AG10803 (cell line): ENCODE measurements around the gene WSB1.

Experiments used
- DNase-seq: peaks from one replicate; pipeline ENCODE4 v3.0.0; 2010; ENCODE audit warnings: low read depth
- H3K4me3 ChIP-seq: 2 replicates; pipeline ENCODE4 v1.5.1; 2011; ENCODE audit warnings: mild to moderate bottlenecking, low read length, control low read depth
- TF ChIP-seq, protein P1 (sequence below): conservative IDR thresholded peaks from 2 replicates; pipeline ENCODE4 v1.5.1; 2011; ENCODE audit warnings: mild to moderate bottlenecking, low read length, control low read depth, inconsistent platforms

The WSB1 gene

GRCh38 chr17:27356091-27356705 is 62.3 kb downstream of the WSB1 start:
- no peak for DNase-seq
- TF ChIP-seq, protein P1, sequence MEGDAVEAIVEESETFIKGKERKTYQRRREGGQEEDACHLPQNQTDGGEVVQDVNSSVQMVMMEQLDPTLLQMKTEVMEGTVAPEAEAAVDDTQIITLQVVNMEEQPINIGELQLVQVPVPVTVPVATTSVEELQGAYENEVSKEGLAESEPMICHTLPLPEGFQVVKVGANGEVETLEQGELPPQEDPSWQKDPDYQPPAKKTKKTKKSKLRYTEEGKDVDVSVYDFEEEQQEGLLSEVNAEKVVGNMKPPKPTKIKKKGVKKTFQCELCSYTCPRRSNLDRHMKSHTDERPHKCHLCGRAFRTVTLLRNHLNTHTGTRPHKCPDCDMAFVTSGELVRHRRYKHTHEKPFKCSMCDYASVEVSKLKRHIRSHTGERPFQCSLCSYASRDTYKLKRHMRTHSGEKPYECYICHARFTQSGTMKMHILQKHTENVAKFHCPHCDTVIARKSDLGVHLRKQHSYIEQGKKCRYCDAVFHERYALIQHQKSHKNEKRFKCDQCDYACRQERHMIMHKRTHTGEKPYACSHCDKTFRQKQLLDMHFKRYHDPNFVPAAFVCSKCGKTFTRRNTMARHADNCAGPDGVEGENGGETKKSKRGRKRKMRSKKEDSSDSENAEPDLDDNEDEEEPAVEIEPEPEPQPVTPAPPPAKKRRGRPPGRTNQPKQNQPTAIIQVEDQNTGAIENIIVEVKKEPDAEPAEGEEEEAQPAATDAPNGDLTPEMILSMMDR, result no peak
- no peak overlapping the region for H3K4me3 ChIP-seq

GRCh38 chr17:27357236-27357635 is 63.3 kb downstream of the WSB1 start:
- TF ChIP-seq, protein P1, result no peak
- no peak for DNase-seq
- no peak overlapping the region for H3K4me3 ChIP-seq

DNA sequence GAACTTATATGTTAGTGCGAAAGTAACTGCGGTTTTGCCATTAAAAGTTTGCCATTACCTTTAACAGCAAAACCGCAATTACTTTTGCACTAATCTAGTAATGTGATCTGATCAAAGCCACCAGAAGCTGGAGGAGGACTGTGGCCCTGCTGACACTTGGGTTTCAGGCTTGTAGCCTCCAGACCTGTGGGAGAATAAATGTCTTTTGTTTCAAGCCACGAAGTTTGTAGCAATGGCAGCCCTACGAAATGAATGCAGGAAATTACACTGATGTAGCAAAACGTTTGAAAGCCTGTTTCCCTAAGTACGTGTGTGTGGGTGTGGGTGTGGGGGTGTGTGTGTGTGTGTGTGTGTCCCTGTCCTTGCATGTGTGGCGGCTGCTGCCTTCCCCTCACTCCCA is 66.6 kb downstream of the WSB1 start:
- no peak for DNase-seq
- TF ChIP-seq, protein P1, result no peak
- no peak overlapping the region for H3K4me3 ChIP-seq

DNA sequence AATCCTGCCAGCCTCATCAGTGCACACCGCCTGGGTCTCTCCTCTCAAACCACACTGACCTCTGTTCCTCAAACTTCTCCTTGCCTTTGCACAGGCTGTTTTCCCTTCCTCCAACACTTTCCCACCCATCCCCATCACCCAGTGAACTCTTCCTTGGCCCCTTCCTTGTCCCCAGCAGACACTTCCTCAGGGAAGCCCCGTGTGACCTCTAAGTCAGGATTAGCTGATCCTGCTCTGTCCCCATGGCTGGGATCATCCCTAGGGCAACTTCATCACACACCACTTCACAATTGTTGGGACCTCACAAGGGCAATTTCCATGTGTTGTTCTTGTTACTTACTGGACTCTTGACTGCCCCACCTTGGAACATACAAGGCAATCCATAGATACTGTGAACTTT is 67.8 kb downstream of the WSB1 start:
- no peak overlapping the region for H3K4me3 ChIP-seq
- no peak for DNase-seq
- TF ChIP-seq, protein P1, result no peak

DNA sequence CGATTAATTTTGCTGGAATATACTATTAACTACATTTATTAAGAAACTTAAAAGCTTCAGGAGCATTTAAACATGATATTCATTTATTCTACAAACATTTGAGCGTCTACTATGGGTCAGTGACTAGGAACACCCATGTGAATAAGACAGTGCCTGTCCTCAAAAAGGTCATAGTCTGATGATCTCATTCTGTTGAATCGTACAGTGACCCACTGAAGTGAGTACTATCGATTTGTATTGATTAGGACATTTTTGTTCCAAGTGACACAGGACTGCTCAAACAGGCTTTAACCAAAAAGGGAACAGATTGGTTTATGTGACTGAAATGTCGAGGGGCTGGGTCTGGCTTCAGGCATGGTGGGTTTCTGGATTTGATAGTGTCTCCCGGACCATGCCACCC is 68.6 kb downstream of the WSB1 start:
- TF ChIP-seq, protein P1, result no peak
- DNase-seq, result no peak

GRCh38 chr17:27362909-27363308 is 69.0 kb downstream of the WSB1 start:
- no peak overlapping the region for H3K4me3 ChIP-seq
- TF ChIP-seq, protein P1, result no peak
- DNase-seq, result no peak

More for the DNA sequence above, 68.6 kb downstream of the WSB1 start:
- no peak overlapping the region for H3K4me3 ChIP-seq

- H3K4me3 ChIP-seq, result no peak overlapping the region
- TF ChIP-seq, protein P1, result no peak
- no peak for DNase-seq
These were observed 69.4 kb downstream of the WSB1 start for GRCh38 chr17:27363326-27363725.
